ENCODE data around the gene ZMYM1.

DNA sequence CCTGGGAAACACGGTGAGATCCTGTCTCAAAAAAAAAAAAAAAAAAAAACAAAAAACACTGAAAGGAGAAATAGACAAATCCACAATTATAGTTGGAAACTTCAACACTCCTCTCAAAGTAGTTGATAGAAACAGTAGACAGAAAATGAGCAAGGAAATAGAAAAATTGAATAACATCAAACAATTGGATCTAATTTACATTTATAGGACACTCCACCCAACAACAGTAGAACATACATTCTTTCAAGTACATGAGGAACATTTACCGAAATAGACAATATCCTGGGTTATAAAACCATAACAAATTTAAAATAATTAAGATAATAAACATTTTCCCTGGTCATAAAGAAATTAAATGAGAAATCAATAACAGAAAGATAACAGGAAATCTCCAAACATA lies 14.9 kb upstream of the ZMYM1 start:
- no peak for TF ChIP-seq GABPA (IDR thresholded peaks at IDR 0.05; ENCODE audit: borderline replicate concordance, insufficient read depth, low read length)
- no peak for TF ChIP-seq CREB1 (IDR thresholded peaks at IDR 0.05)
- TF ChIP-seq NANOG (IDR thresholded peaks at IDR 0.05; ENCODE audit: insufficient read depth, low read depth, low read length, poor library complexity, severe bottlenecking): no peak
- no peak for TF ChIP-seq TAF1 (IDR thresholded peaks at IDR 0.05; ENCODE audit: low read depth, low read length)
- TF ChIP-seq CHD2 (IDR thresholded peaks at IDR 0.05; ENCODE audit: low read length): no peak
- TF ChIP-seq EZH2 (IDR thresholded peaks at IDR 0.05; ENCODE audit: low read depth, low read length, severe bottlenecking): no peak
